ENCODE results near the gene SH2D5.

GRCh38 chr1:20705203-20705755 is 27.2 kb downstream of the SH2D5 start:
- TF ChIP-seq EZH2 (IDR thresholded peaks at IDR 0.05; ENCODE audit: borderline replicate concordance, low read length) (no peak), CTCF (conservative IDR thresholded peaks at IDR 0.05 in 1 of 2, IDR thresholded peaks at IDR 0.05 in 1 of 2; ENCODE audit: extremely low read depth in 1 of 2, insufficient read depth in 1 of 2, low read depth in 1 of 2, low read length in 2 of 2) (no peak)

Data from mammary epithelial cell (primary cell).